GM13977 (cell line): ENCODE measurements around the gene TSPAN32.

Experiments
- DNase-seq: peaks from one replicate; pipeline ENCODE4 v3.0.0; 2012; ENCODE audit warnings: low spot score
- in situ Hi-C: fragments of 300-500 bp; cut with MboI; formaldehyde crosslinking; loops from one replicate; pipeline ENCODE4 v1.12.0; 2022; ENCODE audit warnings: low sequenced_read_pairs, low pct_unique_long_range_greater_than_20kb, mixed read lengths, inconsistent platforms; ENCODE audit not compliant: unreplicated experiment
- TF ChIP-seq, protein P1 (sequence below): IDR thresholded peaks from 2 replicates; pipeline ENCODE4 v1.5.1; 2012; ENCODE audit warnings: mild to moderate bottlenecking, control low read depth; ENCODE audit not compliant: insufficient read depth; ENCODE audit errors: extremely low read depth, missing control alignments

TSPAN32 gene

DNA sequence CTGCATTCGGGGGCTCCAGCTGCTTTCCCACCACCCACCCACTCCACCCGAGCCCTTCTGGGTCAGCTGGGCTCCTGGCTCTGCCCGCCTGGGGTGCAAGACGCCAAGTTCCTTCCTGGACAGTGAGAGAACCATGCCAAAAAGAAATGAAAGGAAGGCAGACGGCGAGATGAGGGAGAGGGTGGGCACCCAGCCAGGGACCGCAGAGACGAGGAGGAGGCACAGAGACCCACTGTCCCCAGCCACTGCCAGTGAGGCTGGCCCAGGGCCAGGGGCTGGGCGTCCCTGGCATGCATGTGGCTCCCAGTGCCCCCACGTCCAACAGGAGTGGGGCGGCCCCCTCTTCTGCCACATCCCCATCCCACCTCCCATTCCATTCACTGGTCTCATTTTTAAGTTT, 64.5 kb downstream of the TSPAN32 start:
- TF ChIP-seq, protein P1, sequence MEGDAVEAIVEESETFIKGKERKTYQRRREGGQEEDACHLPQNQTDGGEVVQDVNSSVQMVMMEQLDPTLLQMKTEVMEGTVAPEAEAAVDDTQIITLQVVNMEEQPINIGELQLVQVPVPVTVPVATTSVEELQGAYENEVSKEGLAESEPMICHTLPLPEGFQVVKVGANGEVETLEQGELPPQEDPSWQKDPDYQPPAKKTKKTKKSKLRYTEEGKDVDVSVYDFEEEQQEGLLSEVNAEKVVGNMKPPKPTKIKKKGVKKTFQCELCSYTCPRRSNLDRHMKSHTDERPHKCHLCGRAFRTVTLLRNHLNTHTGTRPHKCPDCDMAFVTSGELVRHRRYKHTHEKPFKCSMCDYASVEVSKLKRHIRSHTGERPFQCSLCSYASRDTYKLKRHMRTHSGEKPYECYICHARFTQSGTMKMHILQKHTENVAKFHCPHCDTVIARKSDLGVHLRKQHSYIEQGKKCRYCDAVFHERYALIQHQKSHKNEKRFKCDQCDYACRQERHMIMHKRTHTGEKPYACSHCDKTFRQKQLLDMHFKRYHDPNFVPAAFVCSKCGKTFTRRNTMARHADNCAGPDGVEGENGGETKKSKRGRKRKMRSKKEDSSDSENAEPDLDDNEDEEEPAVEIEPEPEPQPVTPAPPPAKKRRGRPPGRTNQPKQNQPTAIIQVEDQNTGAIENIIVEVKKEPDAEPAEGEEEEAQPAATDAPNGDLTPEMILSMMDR, result no peak
- in situ Hi-C loops, result no loop called here

DNA sequence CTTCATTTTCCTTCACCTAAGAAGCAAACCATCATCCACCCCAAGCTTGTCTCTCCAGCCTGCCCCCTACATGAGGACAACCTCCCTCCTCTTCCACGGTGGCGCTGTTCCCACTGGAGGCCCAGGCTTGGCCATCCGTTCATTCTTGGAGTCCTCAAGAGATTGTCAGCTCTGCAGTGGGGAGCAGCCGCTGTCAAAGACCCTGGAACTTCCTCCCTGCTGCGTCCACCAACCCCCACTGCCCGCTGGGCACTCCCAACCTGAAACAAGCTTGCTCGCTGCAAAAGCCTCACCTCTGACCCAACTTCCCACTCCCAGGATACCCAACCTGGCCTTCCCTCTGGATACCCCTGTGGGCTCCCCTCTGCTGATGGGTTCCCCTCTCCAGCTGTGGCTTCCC, 64.9 kb downstream of the TSPAN32 start:
- TF ChIP-seq, protein P1, result no peak
- DNase-seq, result no peak
- in situ Hi-C loops, result no loop called here

More for the DNA sequence above, 64.5 kb downstream of the TSPAN32 start:
- DNase-seq, result no peak

DNA sequence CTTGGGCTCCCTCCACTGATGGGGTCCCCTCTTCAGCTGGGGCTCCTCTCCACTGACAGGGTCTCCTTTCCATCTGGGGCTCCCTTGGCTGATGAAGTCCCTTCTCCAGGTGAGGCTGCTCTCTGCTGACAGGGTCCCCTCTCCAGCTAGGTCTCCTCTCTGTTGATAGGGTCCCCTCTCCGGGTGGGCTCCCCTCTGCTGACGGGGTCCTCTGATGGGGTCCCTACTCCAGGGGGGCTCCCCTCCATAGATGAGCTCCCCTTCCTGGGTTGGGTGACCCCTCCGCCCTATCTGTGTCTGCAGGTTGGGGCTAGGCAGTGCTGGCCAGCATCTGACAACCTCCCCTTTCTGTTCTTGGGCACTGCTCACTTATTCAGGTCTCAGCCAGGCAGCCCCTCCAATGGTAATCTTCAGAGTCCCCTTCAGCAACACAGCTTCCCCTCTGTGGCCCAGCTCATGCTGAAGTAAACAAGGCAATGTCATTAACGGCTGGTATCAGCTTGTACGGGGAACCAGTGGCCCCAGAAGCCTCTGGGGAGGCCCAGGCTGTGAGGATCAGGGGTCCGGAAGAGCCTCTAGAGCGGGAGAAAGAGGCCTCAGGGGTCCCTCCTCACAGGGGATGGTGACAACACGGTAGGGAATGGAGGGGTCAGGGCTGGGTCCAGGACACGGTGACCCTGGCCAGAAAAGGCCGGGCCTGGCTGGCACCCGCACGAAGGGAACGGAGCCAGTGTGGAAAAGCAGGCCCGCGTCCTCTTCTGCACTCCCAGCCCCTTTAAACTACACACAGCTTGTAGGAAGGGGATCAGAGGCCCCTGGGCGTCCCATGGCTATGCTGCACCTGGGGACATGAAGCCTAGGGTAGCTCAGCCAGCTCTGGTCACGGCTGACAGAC, 65.7 kb downstream of the TSPAN32 start:
- in situ Hi-C loops, result no loop called here
- no peak for DNase-seq
- TF ChIP-seq, protein P1, result no peak
